ENCODE measurements around the gene CNTNAP2.

GRCh38 chr7:148115308-148115707, 1998.7 kb downstream of the CNTNAP2 start:
- TF ChIP-seq POLR2A (IDR thresholded peaks at IDR 0.05) (no peak), EP300 (IDR thresholded peaks at IDR 0.05) (no peak)

Measured in tibial nerve (tissue), 3 donors.